Muscle of back (tissue), 11 donors: ENCODE measurements around the gene TMEM164. TPM values are rescaled to one million over a fixed set of nuclear protein-coding genes. Genes with fewer than 3 reads are reported as not detected.

Source experiments
- DNase-seq, 3 donors: peaks; one replicate each; pipeline versions ENCODE4 v3.0.0 to v3.0.0-alpha.2; 2013
- polyA plus RNA-seq, 10 donors: library from polyadenylated mRNA; unstranded; fragments of 120-200 nt; gene quantifications; one replicate each; pipeline ENCODE4 v1.2.1, GENCODE V29; 2013; ENCODE audit not compliant: insufficient read length in 10 of 10

TMEM164 gene
- polyA plus RNA-seq, 10 donors, result 19.9 to 34.8 (median 23.3) TPM

GRCh38 chrX:110066488-110067225 lies 63.7 kb downstream of the TMEM164 start:
- DNase-seq, result no peak

DNA sequence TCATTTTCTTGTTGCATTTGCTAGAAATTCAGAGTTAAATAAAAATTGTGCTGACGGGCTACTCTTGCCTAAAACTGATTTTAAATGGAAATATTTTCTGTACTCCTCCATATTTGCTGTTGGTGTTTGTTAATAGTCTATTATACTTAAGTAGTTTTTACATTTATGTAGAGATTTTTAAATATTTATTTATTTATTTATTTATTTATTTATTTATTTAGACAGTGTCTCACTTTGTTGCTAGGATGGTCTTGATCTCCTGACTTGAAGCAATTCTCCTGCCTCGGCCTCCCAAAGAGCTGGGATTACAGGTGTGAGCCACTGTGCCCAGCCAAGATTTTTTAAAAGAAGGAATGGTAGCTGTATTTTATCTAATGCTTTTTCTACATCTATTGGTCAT lies 68.1 kb downstream of the TMEM164 start:
- no peak for DNase-seq

GRCh38 chrX:110081320-110081719 lies 78.4 kb downstream of the TMEM164 start:
- DNase-seq, result no peak

- DNase-seq, result no peak
These were observed 78.8 kb downstream of the TMEM164 start for GRCh38 chrX:110081740-110082139.

GRCh38 chrX:110082161-110082560 lies 79.2 kb downstream of the TMEM164 start:
- DNase-seq, result peak in 2 of 3 donors; percentile 13 to 43

- DNase-seq, result no peak
These were observed 83.4 kb downstream of the TMEM164 start for GRCh38 chrX:110086162-110086915.

DNA sequence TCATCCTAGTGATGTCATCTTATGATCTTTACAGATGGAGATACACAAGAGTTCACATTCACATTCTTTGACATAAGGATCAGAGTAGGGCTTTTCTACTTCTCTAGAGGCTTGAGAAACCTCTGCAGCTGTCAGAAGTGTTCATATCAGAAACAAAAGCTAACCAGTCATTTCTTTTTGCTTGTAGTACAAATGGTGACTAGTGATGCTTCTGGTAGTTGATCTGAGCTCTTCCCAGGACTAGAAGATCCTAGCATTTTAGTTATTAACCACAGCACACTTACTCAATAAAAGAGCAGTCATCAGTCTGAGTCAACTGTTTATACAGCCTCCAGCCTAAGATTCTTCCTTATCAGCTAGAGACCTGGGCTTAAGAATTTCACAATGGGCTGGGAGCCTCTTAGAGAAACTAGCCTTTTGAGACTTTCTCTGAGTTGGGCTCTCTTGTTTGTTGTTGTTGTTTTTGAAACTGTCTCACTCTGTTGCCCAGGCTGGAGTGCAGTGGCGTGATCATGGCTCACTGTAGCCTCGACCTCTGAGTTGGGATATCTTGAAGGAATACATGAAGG lies 84.1 kb downstream of the TMEM164 start:
- peak in 1 of 3 donors; percentile 75 for DNase-seq

DNA sequence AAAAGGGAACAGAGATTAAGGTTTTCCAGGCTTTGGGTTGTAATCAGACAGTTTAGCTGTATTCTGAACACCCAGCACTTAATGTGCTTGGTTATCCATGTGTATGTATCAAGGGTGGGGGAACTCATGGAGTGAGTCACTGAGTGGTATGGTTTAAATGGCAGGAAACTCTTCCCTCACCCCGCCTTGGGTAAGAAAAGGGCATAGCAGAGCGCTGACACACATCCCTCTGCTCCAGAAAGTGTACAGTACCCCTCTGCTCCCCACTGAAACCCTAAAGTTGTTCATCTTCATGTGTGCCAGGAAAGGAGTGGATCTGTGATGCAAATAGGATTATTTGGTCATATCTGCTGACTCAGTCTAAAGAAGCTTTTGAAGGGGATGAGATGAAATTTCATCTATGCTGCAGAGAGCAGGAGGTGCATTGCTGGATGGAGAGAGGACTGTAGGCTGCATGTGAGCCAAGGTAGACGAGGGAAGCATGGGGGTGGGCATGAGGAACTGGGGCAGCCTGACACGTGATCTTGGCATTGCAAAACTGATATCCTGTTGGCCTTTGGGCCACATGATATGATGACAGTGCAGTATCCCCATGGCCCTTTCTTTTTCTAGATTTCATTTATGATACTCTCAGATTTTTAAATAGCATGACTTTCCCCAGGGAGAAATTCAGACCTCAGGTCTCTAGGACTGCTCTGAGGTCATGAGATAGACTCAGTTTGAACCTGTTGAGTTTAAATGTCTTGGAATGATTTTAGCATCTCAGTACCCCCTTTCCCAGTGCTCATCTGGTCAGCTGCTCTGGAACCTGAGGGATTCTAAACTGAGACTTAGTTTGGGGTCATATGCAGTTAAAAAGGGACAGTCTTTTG lies 84.8 kb downstream of the TMEM164 start:
- peak in 1 of 3 donors; percentile 85 for DNase-seq

DNA sequence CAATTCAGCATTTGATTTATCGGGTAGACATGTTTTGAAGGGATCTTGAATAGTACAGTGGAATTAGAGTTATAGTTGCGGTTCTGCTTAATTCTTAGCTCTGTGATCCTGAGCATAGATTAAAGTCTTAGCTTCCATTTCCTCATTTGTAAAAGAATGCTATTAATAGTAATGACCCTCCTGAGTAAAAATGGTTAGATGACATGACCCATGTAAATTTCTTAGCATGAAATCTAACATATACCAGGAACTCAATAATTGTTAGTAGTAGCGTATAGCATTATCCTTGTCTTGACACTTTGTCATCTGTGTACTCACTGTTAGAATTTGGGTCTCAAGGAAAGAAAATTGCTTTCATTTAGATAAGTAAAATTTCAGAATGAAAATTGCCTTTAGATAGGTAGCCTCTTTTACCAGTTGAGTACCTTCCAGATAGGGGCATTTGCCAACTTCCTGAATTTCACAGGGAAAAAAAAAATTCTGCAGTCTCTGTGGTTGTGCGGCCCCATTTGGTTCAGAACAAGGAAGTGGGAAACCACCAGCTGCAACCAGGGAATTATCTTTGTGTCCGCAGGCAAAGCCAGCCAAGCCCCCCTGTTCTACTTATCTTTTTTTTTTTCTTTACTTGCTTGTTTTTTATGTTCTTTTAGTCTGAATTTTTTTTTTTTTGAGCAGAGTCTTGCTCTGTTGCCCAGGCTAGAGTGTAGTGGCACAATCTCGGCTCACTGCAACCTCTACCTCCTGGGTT lies 86.9 kb downstream of the TMEM164 start:
- DNase-seq, result peak in 1 of 3 donors; percentile 7

GRCh38 chrX:110097920-110098319 lies 95.0 kb downstream of the TMEM164 start:
- no peak for DNase-seq

DNA sequence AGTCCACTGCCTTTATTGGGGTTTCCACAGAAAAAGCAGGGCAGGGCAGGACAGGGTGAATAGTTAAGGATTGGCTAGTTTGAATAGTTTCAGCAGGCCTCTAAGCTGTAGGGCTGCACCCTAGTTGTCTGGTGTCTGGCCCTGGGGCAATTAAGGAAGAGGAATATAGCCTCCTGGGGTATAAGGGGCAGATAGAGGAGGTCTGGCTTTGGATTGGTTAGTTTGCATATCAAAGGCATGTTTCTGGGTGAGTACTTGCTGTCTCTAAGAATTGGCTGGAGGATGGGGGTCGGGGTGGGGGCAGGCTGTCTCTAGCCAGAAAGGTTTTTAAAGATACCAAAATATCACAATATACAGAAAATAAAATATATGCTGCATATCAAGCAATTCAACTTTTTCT lies 100.4 kb downstream of the TMEM164 start:
- DNase-seq, result no peak

DNA sequence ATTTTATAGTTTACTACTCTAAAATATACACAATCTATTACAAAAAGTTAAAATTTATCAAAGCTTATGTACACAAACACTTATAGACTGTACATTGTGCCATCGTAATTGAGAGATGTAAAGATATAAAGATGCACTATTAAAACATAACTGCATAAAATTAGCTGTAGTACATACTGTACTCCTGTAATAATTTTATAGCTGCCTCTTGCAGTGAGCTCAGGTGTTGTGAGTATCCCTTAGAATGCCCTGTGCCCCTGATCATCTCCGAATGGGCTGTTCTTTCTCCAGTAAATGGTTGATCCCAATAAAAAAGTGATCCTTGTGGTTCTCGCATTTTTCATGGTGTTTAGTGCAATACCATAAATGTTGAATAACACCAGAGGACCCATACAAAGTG lies 101.2 kb downstream of the TMEM164 start:
- DNase-seq, result no peak

- DNase-seq, result peak in 2 of 3 donors; percentile 13 to 16
These were observed 105.5 kb downstream of the TMEM164 start for GRCh38 chrX:110108381-110108821.

GRCh38 chrX:110114260-110114776 lies 111.4 kb downstream of the TMEM164 start:
- no peak for DNase-seq

- no peak for DNase-seq
These were observed 113.4 kb downstream of the TMEM164 start for GRCh38 chrX:110116066-110116980.

GRCh38 chrX:110118530-110118929 lies 115.6 kb downstream of the TMEM164 start:
- DNase-seq, result no peak

DNA sequence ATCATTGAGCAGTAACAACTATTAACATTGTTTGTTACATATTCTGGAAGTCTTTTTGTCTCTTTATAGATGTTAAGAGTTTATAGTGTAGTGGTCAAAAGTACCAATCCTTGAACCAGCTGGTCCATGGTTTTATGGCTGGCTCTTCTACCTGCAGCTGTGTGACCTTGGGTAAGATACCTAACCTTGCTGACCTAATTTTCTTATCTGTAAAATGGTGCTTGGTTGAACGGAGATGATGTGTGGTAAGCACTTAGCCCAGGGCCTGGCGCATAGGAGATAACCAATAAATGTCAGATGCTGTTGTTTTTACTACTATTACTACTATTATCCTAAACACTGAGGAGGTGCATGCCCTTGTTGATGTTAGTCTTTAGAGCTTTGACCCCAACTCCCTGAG lies 116.6 kb downstream of the TMEM164 start:
- no peak for DNase-seq

GRCh38 chrX:110120025-110120424 lies 117.1 kb downstream of the TMEM164 start:
- DNase-seq, result no peak

GRCh38 chrX:110123331-110123782 lies 120.4 kb downstream of the TMEM164 start:
- no peak for DNase-seq
